CD4-positive, alpha-beta T cell treated with Interferon gamma for 1 hour (primary cell): ENCODE data around the gene CD2.
A peak's percentile ranks its signal among the peaks of the same experiment; 100 is the strongest.

Source experiments
- DNase-seq: peaks from one replicate; pipeline ENCODE4 v3.0.0-alpha.2; 2020

CD2 gene

DNA sequence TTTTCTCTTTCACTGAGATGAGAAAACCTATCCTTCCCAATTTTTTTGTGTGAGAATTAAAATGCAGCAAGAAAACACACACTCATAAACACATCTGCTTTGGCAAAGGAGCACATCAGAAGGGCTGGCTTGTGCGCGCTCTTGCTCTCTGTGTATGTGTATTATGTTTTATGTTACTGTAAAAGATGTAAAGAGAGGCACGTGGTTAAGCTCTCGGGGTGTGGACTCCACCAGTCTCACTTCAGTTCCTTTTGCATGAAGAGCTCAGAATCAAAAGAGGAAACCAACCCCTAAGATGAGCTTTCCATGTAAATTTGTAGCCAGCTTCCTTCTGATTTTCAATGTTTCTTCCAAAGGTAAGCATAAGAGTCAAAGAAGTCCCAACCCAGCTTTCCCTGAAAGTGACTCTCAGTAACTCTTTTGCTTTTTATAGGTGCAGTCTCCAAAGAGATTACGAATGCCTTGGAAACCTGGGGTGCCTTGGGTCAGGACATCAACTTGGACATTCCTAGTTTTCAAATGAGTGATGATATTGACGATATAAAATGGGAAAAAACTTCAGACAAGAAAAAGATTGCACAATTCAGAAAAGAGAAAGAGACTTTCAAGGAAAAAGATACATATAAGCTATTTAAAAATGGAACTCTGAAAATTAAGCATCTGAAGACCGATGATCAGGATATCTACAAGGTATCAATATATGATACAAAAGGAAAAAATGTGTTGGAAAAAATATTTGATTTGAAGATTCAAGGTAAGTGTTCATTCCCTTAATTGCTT is at the start of gene CD2:
CD2 (plus strand) TSS at position 233 of the 780 bp plus-strand sequence; CDS start at position 296, 63 bp downstream.
- DNase-seq = peak; percentile 58

DNA sequence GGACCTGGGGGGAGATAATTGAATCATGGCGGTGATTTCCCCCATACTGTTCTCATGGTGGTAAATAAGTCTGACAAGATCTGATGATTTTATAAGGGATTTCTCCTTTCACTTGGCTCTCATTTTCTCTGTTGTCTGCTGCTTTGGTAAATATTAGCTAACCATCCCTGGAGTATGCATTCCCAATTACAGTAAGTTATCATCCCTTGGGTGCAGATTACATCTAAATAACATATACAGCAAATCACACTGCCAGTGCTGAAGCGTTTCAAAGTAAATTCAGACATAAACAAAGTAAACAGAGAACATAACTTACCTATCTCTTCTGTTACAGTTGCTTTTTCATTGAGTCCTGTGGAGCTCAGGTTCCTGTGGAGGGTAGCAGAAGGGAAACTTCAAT is 48.1 kb upstream of the CD2 start:
- DNase-seq = no peak

- DNase-seq = no peak
Measured at GRCh38 chr1:116706841-116707240, 47.4 kb upstream of the CD2 start.

DNA sequence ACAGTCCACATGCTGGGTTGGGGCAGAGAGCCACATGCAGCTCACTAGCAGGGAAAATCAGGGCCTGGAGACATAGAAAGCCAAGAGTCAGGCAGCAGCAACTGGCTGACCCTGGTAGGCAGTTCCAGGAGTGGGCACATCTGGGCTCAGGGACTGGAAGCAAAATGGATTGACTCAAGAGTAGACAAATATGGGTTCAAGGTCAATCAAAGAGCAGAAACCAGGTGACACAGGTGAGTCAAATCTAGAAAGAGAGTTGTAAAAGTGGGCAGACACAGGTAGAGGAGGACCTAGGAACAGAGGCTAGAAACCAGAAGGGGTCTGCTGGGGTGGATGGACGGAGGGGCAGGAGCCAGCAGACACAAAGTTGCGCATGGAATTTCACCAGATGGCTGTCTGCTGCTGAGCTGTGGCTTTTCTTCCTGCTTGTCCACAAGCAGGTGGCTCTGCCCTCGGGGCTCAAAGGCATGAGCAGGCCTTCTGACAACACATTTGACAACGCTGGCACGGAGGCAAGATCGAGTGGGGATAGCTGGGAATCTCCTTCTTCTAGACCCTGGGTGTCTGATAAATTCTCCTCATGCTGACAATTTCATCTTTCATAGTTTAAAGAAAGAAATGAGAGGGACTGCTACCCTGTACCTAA is 45.9 kb upstream of the CD2 start:
- DNase-seq = no peak

DNA sequence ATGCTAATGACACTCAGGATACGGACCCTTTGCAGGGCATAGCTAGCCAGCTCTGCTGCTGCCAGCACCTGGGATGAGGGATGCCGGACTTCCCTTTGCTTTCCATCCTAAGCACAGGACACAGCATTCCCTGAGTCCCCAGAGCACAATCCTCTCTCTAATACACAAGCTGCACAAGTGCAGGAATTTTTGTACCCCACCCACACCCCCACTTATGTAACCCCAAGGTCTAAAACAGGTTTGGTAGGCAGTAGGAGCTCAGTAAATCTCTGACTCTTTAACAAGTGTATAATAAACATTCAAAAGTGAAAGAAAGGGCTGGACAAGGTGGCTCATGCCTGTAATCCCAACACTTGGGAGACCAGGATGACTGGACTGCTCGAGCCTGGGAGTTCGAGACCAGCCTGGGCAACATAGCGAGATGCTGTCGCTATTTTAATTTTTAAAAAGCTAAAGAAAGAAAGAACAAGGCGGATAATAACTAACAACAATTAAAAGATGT is 44.5 kb upstream of the CD2 start:
- DNase-seq = no peak

- DNase-seq = no peak
Measured at GRCh38 chr1:116710420-116711262, 43.6 kb upstream of the CD2 start.

DNA sequence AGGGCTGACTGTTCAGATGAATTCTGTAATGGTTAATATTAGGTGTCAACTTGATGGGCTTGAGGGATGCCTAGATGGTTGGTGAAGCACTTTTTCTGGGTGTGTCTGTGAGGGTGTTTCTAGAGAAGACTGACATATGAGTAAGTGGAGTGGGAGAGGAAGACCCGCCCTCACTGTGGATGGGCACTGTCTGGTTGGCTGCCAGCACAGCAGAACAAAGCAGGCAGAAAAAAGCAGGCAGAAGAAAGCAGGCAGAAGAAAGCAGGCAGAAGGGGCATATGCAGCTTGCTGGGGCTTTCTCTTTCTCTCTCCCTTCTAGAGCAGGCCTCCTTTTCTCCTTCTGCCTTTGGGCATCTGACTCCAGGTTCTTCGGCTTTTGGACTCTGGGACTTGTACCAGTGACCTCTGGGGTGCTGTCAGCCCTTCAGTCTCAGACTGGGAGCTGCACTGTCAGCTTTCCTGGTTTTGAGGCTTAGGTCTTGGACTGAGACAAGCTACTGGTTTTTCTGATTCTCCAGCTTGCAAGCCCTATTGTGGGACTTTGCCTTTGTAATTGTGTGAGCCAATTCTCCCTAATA is 42.9 kb upstream of the CD2 start:
- DNase-seq = no peak

- DNase-seq = no peak
Measured at GRCh38 chr1:116712510-116712909, 41.7 kb upstream of the CD2 start.

GRCh38 chr1:116713474-116713873 is 40.8 kb upstream of the CD2 start:
- no peak for DNase-seq

DNA sequence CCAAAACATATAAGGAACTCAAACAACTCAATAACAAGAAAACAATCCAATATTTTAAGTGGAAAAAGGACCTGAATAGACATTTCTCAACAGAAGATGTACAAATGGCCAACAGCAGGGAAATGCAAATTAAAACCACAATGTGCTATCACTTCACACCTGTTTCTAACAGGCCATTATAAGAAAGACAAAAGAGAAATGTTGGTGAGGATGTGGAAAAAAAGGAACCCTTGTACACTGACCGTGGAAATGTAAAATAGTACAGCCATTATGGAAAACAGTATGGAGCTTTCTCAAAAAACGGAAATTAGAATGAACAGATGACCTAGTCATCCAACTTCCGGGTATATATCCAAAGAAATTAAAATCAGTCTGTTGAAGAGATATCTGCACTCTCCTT is 37.8 kb upstream of the CD2 start:
- DNase-seq = no peak

DNA sequence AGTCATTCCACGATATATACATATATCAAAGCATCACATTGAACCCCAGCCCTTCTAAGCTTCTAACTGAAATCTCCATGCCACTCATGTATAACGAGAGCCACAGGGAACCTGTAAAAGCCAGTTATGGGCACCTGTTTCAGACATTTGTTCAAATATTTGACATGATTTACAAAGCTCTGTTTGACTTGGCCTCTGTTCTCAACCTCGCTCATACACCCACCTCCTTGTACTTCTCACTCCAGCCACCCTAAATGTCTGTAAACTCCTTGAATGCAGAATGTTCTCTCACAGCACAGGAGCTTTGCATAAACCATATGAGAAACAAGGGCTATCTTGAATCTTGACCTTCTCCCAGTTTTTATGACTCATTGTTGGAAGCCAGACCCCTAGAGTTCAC is 36.9 kb upstream of the CD2 start:
- DNase-seq = no peak

DNA sequence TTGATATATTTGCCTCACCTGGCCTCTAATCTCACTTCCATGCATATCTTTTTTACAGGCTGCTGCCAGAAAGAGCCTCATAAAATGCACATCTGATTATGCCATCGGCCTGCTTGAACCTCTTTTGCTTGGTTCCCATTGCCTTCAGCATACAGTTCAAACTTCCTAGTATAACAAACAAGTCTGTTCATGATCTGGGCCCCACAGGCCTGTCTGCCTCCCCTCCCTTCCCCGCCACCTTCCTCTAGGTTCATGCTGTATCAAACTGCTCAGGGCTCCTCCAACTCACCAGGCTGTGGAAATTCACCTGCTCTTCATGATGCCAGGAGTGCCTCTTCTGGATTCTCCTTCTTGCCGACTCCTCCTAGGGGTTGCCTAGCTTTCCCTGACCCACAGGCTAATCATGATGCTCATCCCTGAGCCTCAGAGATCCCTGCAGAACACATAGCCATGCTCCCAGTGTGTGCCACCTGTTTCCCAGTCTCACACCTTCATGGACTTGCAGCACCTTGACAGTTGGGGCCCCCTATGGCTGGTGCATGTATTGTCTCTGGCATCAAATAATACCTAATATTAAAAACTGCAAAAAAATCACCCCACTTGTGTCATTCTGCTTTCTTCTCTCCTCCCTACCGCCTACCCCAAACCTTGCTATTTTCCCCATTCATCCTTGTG is 33.7 kb upstream of the CD2 start:
- DNase-seq = no peak

DNA sequence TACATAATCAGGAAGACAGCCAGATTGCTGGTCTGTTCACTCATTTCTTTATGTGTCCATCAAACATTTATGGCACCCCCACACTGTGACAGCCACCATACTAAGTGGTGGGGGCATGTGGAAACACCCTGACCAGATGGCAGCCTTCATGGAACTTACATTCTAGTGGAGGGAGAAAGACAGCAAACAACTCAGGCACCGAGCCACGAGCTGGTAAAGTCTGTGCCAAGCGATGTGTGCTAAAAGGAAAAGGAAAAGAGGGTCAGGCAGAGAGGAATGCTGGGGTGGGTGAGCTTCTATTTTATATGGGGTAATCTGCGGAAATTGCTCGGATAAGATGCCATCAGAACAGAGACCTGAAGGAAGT is 33.2 kb upstream of the CD2 start:
- no peak for DNase-seq

- DNase-seq = no peak
Measured at GRCh38 chr1:116721451-116722007, 32.7 kb upstream of the CD2 start.

DNA sequence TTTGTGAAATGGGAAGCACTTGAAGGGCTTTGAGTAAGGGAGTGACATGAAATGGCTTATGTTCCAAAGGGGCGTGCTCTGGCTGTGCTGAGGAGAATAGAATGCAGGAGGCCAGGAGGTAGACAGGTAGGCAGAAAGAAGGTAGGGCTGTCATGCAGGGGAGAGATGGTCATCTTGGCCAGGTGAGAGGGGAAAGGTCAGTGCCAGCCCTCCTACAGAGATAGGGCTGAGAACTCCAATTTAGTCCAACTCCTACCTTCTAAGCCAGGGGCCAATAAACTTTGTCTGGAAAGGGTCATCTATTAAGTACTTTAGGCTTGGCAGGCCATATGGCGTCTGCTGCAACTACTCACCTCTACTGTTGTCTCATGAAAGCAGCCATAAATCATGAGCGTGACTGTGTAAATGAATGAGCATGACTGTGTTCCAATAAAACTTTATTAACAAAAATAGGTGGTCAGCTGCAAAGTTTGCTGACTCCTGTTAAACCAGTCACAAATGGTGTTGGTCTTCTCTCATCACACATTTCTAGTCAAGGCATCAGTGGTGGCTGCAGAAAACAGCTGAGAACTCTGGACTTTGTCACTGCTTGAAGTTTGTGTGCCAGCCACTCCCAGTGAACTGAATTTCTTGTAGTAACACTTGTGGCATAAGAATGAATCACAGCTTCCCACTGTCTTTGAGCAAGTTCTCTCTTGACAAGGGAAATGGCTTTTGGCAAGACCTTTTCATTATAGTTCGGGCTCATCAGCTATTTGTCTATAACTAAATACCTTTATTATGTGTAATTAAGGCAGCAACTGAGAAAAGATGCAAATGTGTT is 32.0 kb upstream of the CD2 start:
- DNase-seq = no peak

DNA sequence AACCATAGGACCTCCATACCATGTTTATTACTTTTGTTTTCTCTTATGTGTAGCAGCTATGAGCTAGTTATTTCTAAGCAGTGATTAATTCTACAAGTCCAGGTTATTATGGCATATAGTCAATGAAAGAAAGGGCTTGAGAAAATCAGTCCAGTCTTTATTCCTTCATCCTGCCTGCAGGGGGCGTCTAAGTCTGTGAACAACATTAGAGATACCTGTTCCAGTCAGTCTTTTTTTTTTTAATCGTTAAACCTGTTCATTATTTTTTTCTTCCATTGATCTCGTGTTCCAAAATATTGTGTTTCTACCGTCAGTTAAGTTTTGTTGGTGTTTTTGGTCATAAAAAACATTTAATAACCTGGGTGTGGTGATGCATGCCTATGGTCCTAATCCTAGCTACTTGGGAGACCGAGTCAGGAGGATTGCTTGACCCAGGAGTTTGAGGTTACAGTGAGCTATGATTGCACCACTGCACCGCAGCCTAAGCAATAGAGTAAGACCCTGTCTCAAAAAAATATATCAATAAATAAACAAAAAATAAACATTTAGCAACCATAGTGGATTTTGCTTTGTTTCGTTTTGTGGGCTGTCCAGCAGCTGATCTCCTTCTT is 29.4 kb upstream of the CD2 start:
- DNase-seq = peak; percentile 66

DNA sequence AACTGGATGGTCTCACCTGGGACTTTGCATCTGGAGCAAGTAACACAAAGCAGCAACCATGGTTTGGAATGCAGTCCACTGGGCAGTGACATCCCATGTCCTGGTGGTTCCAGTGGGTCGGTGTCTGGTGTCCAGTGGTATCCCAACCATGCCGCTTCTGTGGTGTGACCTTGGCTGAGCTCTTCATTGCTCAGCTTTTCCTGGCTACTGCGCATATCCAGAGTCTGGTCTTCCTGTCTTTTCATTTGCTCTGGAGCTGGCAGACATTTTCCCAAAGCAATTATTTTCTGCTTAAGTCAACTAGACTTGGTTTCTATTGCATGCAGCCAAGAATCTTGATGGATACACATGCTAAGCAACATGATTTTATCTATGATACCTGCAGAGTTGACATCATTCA is 28.4 kb upstream of the CD2 start:
- no peak for DNase-seq

DNA sequence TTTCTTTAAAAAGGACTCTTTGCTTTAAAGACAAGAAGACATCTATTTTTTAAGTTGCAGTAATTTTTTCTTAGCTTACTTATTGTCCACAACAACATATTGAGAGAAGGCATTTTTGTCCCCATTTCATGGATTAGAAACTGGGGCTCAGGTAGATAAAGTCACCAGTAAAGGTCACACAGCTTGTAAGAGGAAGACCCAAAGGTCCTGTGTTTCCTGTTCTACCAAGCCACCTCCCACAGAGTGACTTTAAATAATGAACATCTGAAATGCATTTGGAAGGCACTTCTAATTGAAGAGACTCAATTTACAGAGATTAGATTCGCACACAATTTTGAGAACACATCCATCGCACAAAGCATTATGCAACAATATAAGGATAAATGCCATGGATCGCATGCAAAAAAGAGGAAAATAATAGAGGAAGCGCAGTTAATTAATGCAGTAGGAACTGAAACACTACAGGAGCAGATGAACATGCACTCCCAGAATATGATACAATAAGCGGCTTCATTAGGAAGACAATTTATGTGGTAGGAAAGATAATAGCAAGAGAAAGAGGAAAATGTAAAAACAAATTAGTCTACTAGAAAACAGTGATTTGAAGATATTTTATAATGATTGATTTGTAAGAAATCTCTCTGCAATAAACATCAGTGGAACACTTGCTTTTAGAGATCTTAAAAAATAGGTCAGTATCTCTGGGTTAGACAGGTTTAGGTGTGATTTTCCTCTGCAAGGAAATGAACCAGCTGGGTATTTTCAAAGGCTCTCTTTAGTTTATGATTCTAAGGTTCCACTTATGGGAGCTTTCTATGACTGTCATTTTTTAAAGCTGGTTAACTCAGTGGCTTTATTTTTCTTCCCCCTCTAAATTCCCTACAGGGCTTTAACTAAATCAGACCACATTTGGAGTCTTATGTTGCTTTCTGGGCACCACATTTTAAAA is 27.1 kb upstream of the CD2 start:
- no peak for DNase-seq

DNA sequence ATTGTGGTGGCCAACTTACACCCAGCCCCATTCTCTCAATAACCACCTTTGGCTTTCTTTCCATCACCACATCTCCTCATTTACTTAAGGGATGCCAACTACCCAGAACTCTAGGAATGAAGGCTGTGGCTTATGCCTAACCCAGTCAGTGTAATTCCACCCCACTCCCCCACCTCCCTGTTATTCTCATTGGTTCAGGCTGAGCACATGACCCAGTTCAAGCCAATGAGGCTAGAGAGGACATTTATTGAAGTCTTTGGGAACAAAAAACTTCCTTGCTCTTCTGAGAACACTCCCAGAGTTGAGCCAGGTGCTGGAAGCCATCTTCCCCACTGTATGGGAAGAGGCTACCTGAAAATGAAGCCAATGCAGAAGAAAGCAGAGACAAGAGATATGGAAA is 22.8 kb upstream of the CD2 start:
- DNase-seq = no peak

- no peak for DNase-seq
Measured at GRCh38 chr1:116732726-116733125, 21.5 kb upstream of the CD2 start.
